ENCODE results near the gene TMEM187. TPM values are rescaled to one million over a fixed set of nuclear protein-coding genes. Genes with fewer than 3 reads are reported as not detected.

The TMEM187 gene
- total RNA-seq, 4 donors from 2014 or later, result 2.5 to 4.1 (median 3.8) TPM

DNA sequence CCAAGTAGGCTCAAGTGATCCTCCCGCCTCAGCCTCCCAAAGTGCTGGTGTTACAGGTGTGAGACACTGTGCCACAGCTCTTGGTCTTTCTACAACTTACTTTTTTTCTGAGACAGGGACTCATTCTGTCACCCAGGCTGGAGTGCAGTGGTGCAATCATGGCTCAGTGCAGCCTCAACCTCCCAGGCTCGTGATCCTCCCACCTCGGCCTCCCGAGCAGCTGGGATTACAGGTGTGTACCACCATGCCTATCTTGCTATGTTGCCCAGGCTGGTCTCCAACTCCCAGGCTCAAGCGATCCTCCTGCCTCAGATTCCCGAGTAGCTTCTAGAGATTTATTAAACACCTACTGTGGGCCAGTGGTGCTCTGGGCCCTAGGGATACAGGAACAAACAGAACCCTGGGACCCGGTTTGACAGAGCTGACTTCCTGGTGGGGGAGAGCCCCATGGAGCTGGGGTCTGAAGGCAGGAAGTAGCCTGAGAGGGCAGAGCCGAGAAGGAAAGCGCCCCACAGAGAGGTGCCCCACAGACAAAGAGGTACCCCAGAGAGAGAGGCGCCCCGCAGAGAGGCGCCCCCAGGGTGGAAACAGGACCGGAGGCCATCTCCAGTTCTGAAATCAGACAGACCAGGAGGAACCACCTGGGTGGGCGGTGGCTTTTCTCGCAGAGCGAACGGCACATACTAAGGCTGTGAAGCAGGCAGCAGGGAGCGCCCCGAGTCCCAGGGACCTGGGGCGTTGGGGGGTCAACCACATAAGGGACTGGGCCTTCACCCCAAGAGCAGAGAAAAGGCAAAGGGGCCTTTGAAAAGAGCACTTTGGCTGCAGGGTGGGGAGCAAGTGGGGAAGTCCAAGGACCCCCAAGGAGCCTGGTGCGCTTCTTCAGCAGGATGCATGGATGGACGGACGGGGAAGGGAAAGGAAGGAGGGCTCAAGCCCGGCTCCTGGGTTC is 42.2 kb downstream of the TMEM187 start:
- Histone ChIP-seq H3K36me3 (peaks cover 0 to 68% (median 19%) of the 10 kb centered on the region in 3 donors), H3K9me3 (no peaks in the 10 kb centered on the region), H3K4me1 (peaks cover 4 to 37% (median 12%) of the 10 kb centered on the region in 3 donors), H3K27ac (no peak overlapping the region), H3K27me3 (peaks cover 0 to 3% (median 0%) of the 10 kb centered on the region in 4 donors), H3K4me3 (no peak overlapping the region)
- no peak for DNase-seq
- TF ChIP-seq POLR2A (IDR thresholded peaks at IDR 0.05), result no peak
- TF ChIP-seq, protein P1, sequence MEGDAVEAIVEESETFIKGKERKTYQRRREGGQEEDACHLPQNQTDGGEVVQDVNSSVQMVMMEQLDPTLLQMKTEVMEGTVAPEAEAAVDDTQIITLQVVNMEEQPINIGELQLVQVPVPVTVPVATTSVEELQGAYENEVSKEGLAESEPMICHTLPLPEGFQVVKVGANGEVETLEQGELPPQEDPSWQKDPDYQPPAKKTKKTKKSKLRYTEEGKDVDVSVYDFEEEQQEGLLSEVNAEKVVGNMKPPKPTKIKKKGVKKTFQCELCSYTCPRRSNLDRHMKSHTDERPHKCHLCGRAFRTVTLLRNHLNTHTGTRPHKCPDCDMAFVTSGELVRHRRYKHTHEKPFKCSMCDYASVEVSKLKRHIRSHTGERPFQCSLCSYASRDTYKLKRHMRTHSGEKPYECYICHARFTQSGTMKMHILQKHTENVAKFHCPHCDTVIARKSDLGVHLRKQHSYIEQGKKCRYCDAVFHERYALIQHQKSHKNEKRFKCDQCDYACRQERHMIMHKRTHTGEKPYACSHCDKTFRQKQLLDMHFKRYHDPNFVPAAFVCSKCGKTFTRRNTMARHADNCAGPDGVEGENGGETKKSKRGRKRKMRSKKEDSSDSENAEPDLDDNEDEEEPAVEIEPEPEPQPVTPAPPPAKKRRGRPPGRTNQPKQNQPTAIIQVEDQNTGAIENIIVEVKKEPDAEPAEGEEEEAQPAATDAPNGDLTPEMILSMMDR (IDR thresholded peaks at IDR 0.05), result no peak
- intact Hi-C loops (cut with DNase I), result no loop called here
- 88 to 94% methylated on average over 5 to 15 of the region's 24 CpGs for WGBS, 2 donors

DNA sequence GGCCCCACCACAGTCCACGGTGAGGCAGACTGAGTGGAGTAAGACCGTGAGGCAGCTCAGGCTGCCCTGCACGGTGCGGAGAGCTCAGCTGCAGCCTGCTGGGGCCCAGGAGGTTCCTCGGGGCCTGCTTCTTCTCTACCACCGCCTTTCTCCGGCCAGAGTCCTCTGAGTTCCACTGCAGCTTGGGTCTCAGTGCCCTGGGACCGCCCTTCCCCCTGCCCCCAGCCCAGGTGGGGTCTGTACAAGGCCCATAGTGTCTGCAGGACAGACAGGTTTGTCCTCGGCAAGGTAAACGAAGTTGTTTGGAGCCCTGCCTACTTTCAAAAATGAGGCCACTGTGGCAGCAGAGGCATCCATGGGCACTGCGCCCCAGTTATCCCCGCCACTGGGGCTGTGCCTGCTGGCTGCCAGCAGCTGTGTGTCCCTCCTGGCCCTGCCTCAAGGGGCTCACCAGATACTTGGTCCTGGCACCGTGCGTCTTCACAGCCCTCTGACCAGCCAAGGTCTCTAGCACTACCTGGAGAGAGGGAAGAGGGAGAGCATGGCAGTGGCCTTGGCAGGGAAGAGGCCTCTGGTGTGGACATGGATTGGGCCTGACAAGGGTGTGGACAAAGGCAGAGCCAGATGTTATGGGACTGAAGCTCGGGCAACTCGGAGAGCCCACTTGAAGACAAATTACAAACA is 43.2 kb downstream of the TMEM187 start:
- Histone ChIP-seq H3K4me1 (peaks cover 9 to 43% (median 15%) of the 10 kb centered on the region in 3 donors), H3K27me3 (peaks cover 0 to 3% (median 0%) of the 10 kb centered on the region in 4 donors), H3K4me3 (no peak overlapping the region), H3K36me3 (peaks cover 0 to 63% (median 19%) of the 10 kb centered on the region in 3 donors), H3K9me3 (no peaks in the 10 kb centered on the region), H3K27ac (no peak overlapping the region)
- DNase-seq, result no peak
- TF ChIP-seq, protein P1 (IDR thresholded peaks at IDR 0.05), result no peak
- no peak for TF ChIP-seq POLR2A (IDR thresholded peaks at IDR 0.05)
- WGBS, 2 donors, result 50 to 79% methylated on average over 4 to 10 of the region's 16 CpGs
- intact Hi-C loops (cut with DNase I), result no loop called here

DNA sequence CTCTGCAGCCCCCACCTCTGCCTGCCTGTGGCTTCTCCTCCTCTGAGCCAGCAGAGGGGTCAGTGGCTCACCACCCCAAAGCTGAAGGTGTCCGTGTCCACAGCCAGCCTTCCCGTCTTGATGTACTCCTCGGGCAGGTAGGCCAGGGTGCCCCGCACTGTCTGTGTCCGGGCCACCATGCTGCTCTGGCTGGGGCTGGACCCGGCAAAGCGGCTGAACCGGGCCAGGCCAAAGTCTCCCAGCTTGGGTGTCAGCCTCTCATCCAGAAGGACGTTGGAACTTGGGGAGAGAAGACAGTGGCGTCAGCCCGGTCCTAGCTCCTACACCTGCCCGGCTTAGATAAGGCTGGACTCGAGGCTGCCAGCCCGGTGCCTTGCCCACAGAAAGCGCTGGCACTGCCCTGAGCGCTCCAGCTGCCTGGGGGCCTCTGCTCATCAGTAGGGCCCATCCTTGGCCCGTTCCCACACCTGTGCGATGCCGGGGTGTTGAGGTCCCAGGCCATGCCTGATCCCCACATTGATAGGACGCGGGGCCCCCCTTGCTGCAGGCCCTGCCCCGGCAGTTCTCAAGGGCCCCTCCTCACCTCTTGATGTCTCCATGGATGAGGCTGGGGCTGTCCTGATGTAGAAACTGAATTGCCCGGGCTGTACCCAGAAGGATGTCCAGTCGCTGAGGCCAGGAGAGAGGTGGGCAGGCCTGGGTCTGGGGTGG is 44.0 kb downstream of the TMEM187 start:
- H3K27ac ChIP-seq, result no peak overlapping the region
- DNase-seq, result no peak
- H3K4me1 ChIP-seq, result peaks cover 15 to 51% (median 20%) of the 10 kb centered on the region in 3 donors
- WGBS, 2 donors, result 90% methylated on average over 13 of the region's 24 CpGs; no CpG with 5 or more reads in 1 of the 2 donors
- H3K4me3 ChIP-seq, result no peak overlapping the region
- H3K36me3 ChIP-seq, result peaks cover 0 to 55% (median 19%) of the 10 kb centered on the region in 3 donors
- H3K9me3 ChIP-seq, result no peaks in the 10 kb centered on the region
- no peak for TF ChIP-seq POLR2A (IDR thresholded peaks at IDR 0.05)
- TF ChIP-seq, protein P1 (IDR thresholded peaks at IDR 0.05), result no peak
- peaks cover 0 to 3% (median 0%) of the 10 kb centered on the region in 4 donors for H3K27me3 ChIP-seq
- intact Hi-C loops (cut with DNase I), result no loop called here

DNA sequence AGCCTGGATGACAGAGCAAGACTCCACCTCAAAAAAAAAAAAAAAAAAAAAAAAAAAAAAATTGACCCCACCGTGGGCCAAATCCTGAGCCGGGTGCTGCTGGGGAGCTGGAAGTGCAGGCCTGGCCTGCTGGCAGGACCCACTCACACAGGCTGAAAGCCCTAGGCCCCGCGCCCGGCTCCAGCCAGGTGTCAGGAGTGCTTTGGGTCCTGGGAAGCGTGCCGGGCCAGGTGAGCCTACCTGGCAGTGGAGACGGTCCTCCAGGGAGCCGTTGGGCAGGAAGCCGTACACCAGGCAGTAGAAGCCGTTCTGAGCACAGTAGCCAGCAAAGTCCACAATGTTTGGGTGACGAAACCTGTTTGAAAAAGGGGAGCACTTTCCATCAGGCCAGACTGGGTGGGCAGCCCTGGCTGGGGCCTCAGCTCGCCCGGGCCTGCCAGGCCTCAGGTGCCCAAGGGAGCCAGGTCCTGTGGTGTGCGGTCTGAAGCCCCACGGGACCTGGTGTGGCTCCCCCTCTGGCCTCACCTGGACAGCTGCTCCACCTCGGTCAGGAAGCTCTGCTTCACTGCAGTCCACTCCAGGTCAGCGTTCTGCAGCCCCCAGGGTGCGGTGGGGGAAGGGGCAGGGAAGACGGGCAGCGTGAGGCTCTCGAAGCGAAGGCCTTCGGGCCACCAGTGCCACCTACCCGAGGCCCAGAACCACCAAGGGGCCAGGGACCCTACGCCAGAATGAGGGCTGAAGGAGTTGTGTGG is 45.4 kb downstream of the TMEM187 start:
- WGBS, 2 donors, result 73% methylated on average over 5 of the region's 26 CpGs; no CpG with 5 or more reads in 1 of the 2 donors
- H3K36me3 ChIP-seq, result peaks cover 0 to 41% (median 19%) of the 10 kb centered on the region in 3 donors
- DNase-seq, result no peak
- peaks cover 15 to 58% (median 20%) of the 10 kb centered on the region in 3 donors for H3K4me1 ChIP-seq
- H3K27ac ChIP-seq, result peak overlapping the region; percentile 84 to 93 (median 92)
- no peaks in the 10 kb centered on the region for H3K27me3 ChIP-seq
- intact Hi-C loops (cut with DNase I), result no loop called here
- no peak for TF ChIP-seq POLR2A (IDR thresholded peaks at IDR 0.05)
- TF ChIP-seq, protein P1 (IDR thresholded peaks at IDR 0.05), result no peak
- no peaks in the 10 kb centered on the region for H3K9me3 ChIP-seq
- peak overlapping the region in 3 of 4 donors; percentile 55 to 79 (median 67) for H3K4me3 ChIP-seq

All from esophagus squamous epithelium (tissue), 5 donors.